Activated CD4-positive, alpha-beta T cell treated with anti-CD3 and anti-CD28 coated beads, Interleukin-2, amount 10 ng/mL, durations not matched to agents 7 days and 5 days (primary cell): ENCODE measurements around the gene ZDHHC1. TPM values are rescaled to one million over a fixed set of nuclear protein-coding genes. Genes with fewer than 3 reads are reported as not detected.

Experiments used
- CTCF ChIA-PET: fragments of 350-600 bp; sonication (Branson Sonifier 250); formaldehyde crosslinking; loops from one replicate; lab custom pipeline; 2021; ENCODE audit warnings: antibody characterized with exemption; lab: Charles Lee
- POLR2A ChIA-PET: fragments of 350-600 bp; sonication (Branson Sonifier 250); formaldehyde crosslinking; loops from one replicate; lab custom pipeline; 2021; ENCODE audit warnings: antibody characterized with exemption; lab: Charles Lee
- DNase-seq: peaks from one replicate; pipeline ENCODE4 v3.0.0-alpha.2; 2020
- H3K27ac Mint-ChIP-seq: one replicate; pipeline ENCODE4 v1.8.0; 2021; ENCODE audit warnings: mild to moderate bottlenecking, moderate library complexity, mixed read lengths
- H3K27me3 Mint-ChIP-seq: one replicate; pipeline ENCODE4 v1.8.0; 2021; ENCODE audit warnings: mixed read lengths
- H3K36me3 Mint-ChIP-seq: one replicate; pipeline ENCODE4 v1.8.0; 2021; ENCODE audit warnings: low read depth, mixed read lengths
- H3K4me1 Mint-ChIP-seq: one replicate; pipeline ENCODE4 v1.8.0; 2021; ENCODE audit warnings: mixed read lengths
- H3K4me3 Mint-ChIP-seq: one replicate; pipeline ENCODE4 v1.8.0; 2021; ENCODE audit warnings: mild to moderate bottlenecking, moderate library complexity, mixed read lengths
- H3K9me3 Mint-ChIP-seq: one replicate; pipeline ENCODE4 v1.8.0; 2021; ENCODE audit warnings: mixed read lengths
- total RNA-seq, 2 experiments: library from RNA; stranded (reverse); gene quantifications; one replicate each; pipeline ENCODE4 v1.2.3, GENCODE V29; 2021

ZDHHC1 gene
- total RNA-seq, 2 experiments from 2014 or later = 0.22 to 0.29 TPM

GRCh38 chr16:67445441-67445912 lies 29.2 kb upstream of the ZDHHC1 start:
- DNase-seq = no peak
- Mint-ChIP-seq H3K4me1 (peaks cover 6% of the 10 kb centered on the region), H3K4me3 (no peak overlapping the region), H3K9me3 (no peaks in the 10 kb centered on the region), H3K36me3 (peaks cover 3% of the 10 kb centered on the region), H3K27me3 (no peaks in the 10 kb centered on the region), H3K27ac (no peak overlapping the region)
- ChIA-PET POLR2A (no interaction called here), CTCF (interaction anchor here (0.6 to 6.1 kb wide), 9 partner anchors 10 to 371 kb away, joined by 3 to 29 read pairs (median 5); partner anchors contain the start of gene ATP6V0D1)

DNA sequence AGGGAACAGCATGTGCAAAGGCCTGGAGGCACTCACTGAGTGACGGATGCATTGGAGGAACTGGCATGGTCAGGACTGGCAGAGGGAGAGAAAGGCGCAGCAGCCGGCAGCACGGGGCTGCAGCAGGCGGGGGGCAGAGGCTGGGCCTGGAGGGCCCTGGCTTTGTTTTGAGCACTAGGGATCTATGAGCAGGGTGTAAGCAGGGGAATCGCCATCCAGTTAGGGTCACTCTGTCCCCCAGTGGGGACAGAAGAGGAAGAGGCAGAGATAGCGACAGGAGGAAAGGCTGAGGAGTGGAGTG lies 28.8 kb upstream of the ZDHHC1 start:
- H3K27ac Mint-ChIP-seq = no peak overlapping the region
- POLR2A ChIA-PET = no interaction called here
- CTCF ChIA-PET = interaction anchor here (0.7 to 6.1 kb wide), 7 partner anchors 10 to 36 kb away, joined by 3 to 29 read pairs (median 4); partner anchors contain the start of gene ATP6V0D1
- peaks cover 6% of the 10 kb centered on the region for H3K4me1 Mint-ChIP-seq
- H3K36me3 Mint-ChIP-seq = peaks cover 3% of the 10 kb centered on the region
- H3K4me3 Mint-ChIP-seq = no peak overlapping the region
- no peak for DNase-seq
- H3K9me3 Mint-ChIP-seq = no peaks in the 10 kb centered on the region
- H3K27me3 Mint-ChIP-seq = no peaks in the 10 kb centered on the region

- no peaks in the 10 kb centered on the region for H3K9me3 Mint-ChIP-seq
- H3K4me3 Mint-ChIP-seq = no peak overlapping the region
- H3K27ac Mint-ChIP-seq = no peak overlapping the region
- no peak for DNase-seq
- H3K4me1 Mint-ChIP-seq = peaks cover 6% of the 10 kb centered on the region
- peaks cover 3% of the 10 kb centered on the region for H3K36me3 Mint-ChIP-seq
- no peaks in the 10 kb centered on the region for H3K27me3 Mint-ChIP-seq
- ChIA-PET POLR2A (no interaction called here), CTCF (interaction anchor here (1.0 to 6.1 kb wide), 6 partner anchors 9 to 36 kb away, joined by 3 to 29 read pairs (median 5); partner anchors contain the start of genes ATP6V0D1 and ZDHHC1)
These were observed 28.2 kb upstream of the ZDHHC1 start for GRCh38 chr16:67444259-67445125.

- H3K27ac Mint-ChIP-seq = peak overlapping the region; percentile 28
- CTCF ChIA-PET = interaction anchor here (0.9 to 6.1 kb wide), 3 partner anchors 13 to 78 kb away, joined by 4 to 29 read pairs (median 6); no protein-coding TSS in a partner anchor
These were observed 27.0 kb upstream of the ZDHHC1 start for GRCh38 chr16:67443265-67443664.

DNA sequence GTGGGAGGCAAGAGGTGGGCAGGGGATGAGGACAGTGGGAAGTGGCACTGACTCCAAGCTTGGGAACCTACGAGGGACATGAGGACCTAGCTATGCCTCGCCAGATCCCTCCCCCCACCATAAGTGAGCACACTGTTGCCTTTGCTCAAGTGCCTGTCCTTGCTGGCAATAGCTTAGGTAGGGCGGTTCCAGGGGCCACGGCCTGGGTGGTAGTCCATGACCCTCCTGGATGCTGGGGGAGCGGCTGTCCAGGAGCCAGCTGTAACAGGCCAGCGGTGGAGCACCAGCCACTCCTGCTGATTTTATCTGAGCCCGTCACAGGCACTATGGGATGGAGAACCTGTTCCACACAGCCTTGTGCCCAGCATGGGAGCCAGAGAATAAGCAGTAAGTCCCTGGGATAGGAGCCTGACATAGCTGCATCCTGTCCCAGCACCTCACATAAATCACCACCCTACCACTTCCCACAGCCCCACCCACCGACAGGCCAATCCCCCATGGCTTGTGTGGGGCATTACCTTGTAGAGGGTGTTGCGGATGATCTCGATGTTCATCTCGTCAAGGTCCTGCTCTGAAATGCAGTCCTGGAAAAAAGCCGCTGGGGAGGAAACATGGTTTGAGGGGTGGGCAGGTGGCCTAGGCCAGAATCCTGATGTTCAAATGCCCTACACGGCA lies 26.4 kb upstream of the ZDHHC1 start:
- no peaks in the 10 kb centered on the region for H3K27me3 Mint-ChIP-seq
- H3K27ac Mint-ChIP-seq = no peak overlapping the region
- CTCF ChIA-PET = interaction anchor here (0.6 to 6.1 kb wide), 5 partner anchors 10 to 78 kb away, joined by 3 to 29 read pairs (median 3); no protein-coding TSS in a partner anchor
- H3K36me3 Mint-ChIP-seq = peaks cover 1% of the 10 kb centered on the region
- H3K9me3 Mint-ChIP-seq = no peaks in the 10 kb centered on the region
- POLR2A ChIA-PET = no interaction called here
- H3K4me1 Mint-ChIP-seq = peaks cover 5% of the 10 kb centered on the region
- no peak for DNase-seq
- no peak overlapping the region for H3K4me3 Mint-ChIP-seq

More at GRCh38 chr16:67443265-67443664, 27.0 kb upstream of the ZDHHC1 start:
- H3K4me1 Mint-ChIP-seq = peaks cover 6% of the 10 kb centered on the region
- no peak for DNase-seq
- no peaks in the 10 kb centered on the region for H3K9me3 Mint-ChIP-seq
- POLR2A ChIA-PET = no interaction called here
- no peak overlapping the region for H3K4me3 Mint-ChIP-seq
- peaks cover 3% of the 10 kb centered on the region for H3K36me3 Mint-ChIP-seq
- no peaks in the 10 kb centered on the region for H3K27me3 Mint-ChIP-seq

DNA sequence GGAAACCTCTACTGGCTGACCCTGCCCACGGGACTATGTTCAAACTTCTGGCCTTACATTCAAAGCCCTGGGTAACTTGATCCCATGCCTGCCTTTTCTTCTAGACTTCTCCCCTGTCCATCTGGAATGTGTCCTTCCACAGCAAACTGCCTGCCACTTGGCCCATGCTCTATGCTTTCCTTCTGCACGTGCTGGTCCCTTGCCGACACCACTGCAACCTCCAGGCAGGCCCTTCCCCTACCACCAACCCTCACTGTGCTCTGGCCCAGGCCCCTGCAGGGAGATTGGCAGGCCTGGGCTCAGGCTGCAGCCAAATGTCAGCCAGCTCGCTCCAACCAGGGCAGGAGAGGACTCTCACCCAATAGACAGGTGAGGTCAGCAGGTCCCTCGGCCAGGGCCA lies 25.6 kb upstream of the ZDHHC1 start:
- Mint-ChIP-seq H3K9me3 (no peaks in the 10 kb centered on the region), H3K27ac (no peak overlapping the region), H3K4me3 (no peak overlapping the region), H3K4me1 (no peaks in the 10 kb centered on the region), H3K27me3 (no peaks in the 10 kb centered on the region), H3K36me3 (no peaks in the 10 kb centered on the region)
- DNase-seq = no peak
- POLR2A ChIA-PET = no interaction called here
- CTCF ChIA-PET = interaction anchor here (1.0 to 6.1 kb wide), 3 partner anchors 11 to 22 kb away, joined by 3 to 29 read pairs (median 3); no protein-coding TSS in a partner anchor

DNA sequence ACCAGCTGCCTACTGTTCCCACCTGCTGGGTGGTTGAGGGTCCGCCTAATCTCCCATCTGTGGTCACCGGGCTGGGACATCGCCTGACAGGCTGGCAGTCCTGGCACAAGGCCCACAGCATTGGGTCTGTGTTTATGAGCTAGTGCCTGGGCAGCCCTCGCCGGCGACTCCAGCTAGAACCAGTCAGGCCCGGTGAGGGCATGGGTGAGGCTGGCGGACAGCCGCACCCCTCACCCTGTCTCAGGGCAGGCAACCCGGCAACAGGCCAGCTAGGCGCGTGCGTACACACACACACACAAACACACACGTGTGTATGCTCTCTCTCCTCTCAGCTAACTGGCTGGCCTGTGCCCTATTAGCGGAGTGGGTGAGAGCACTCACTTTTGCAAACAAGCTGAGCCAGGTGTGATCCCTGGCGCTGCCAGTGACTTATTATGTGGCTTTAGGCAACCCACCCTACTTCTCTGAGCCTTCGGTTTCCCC lies 25.0 kb upstream of the ZDHHC1 start:
- no peaks in the 10 kb centered on the region for H3K27me3 Mint-ChIP-seq
- H3K4me3 Mint-ChIP-seq = no peak overlapping the region
- H3K4me1 Mint-ChIP-seq = no peaks in the 10 kb centered on the region
- DNase-seq = no peak
- no peak overlapping the region for H3K27ac Mint-ChIP-seq
- H3K36me3 Mint-ChIP-seq = no peaks in the 10 kb centered on the region
- ChIA-PET CTCF (interaction anchor here (0.9 to 6.1 kb wide), 3 partner anchors 9 to 23 kb away, joined by 3 to 29 read pairs (median 3); no protein-coding TSS in a partner anchor), POLR2A (no interaction called here)
- H3K9me3 Mint-ChIP-seq = no peaks in the 10 kb centered on the region

- H3K27me3 Mint-ChIP-seq = no peaks in the 10 kb centered on the region
- CTCF ChIA-PET = interaction anchor here (0.6 to 2.7 kb wide), 4 partner anchors 9 to 141 kb away, joined by 4 to 13 read pairs (median 4); no protein-coding TSS in a partner anchor
- no peak overlapping the region for H3K27ac Mint-ChIP-seq
- no peak for DNase-seq
- POLR2A ChIA-PET = no interaction called here
- H3K4me3 Mint-ChIP-seq = no peak overlapping the region
- no peaks in the 10 kb centered on the region for H3K36me3 Mint-ChIP-seq
- H3K9me3 Mint-ChIP-seq = no peaks in the 10 kb centered on the region
- no peaks in the 10 kb centered on the region for H3K4me1 Mint-ChIP-seq
These were observed 22.6 kb upstream of the ZDHHC1 start for GRCh38 chr16:67438824-67439393.

DNA sequence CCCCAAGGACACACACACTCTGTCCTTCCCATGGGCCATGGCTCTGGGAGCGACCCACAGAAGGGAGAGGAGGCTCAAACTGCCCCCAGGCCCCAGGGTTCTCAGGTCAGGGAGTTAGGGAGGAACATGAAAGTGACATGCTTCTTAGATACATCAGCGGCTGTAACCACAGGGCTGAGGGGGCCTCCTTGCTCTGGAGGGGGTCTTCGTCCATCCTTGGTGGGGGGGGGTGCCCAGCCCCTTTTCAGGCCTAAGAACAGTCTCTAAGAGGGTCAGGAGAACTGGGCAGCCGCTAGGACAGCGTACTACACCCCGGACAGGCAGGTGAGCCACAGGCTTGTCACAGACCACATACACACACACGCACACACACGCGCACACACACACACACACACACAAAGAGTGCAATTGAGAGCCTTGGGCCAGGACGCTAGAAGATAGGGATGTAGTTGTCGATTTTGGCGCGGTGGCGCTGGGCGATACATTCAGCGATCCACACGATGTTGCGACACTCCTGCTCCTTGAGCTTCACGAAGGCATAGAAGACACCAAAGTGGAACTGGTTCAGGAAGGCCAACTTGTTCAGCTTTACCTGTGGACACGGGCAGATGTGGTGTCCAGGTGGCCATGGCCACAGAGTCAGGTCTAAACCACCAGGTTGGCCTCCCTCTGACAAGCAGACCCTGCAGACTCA lies 22.0 kb upstream of the ZDHHC1 start:
- no peak for DNase-seq
- Mint-ChIP-seq H3K4me3 (no peak overlapping the region), H3K4me1 (no peaks in the 10 kb centered on the region), H3K27me3 (no peaks in the 10 kb centered on the region), H3K27ac (no peak overlapping the region), H3K36me3 (no peaks in the 10 kb centered on the region), H3K9me3 (no peaks in the 10 kb centered on the region)
- ChIA-PET POLR2A (no interaction called here), CTCF (interaction anchor here (1.1 to 2.7 kb wide), 3 partner anchors 10 to 194 kb away, joined by 3 to 13 read pairs (median 4); no protein-coding TSS in a partner anchor)

- Mint-ChIP-seq H3K27me3 (peaks cover 2% of the 10 kb centered on the region), H3K4me1 (no peaks in the 10 kb centered on the region), H3K36me3 (no peaks in the 10 kb centered on the region), H3K4me3 (no peak overlapping the region), H3K9me3 (no peaks in the 10 kb centered on the region), H3K27ac (peak overlapping the region; percentile 37)
- ChIA-PET POLR2A (no interaction called here), CTCF (interaction anchor here (1.1 kb wide), 1 partner anchor 193 kb away, joined by 3 read pairs; no protein-coding TSS in a partner anchor)
- no peak for DNase-seq
These were observed 21.2 kb upstream of the ZDHHC1 start for GRCh38 chr16:67437513-67437912.

DNA sequence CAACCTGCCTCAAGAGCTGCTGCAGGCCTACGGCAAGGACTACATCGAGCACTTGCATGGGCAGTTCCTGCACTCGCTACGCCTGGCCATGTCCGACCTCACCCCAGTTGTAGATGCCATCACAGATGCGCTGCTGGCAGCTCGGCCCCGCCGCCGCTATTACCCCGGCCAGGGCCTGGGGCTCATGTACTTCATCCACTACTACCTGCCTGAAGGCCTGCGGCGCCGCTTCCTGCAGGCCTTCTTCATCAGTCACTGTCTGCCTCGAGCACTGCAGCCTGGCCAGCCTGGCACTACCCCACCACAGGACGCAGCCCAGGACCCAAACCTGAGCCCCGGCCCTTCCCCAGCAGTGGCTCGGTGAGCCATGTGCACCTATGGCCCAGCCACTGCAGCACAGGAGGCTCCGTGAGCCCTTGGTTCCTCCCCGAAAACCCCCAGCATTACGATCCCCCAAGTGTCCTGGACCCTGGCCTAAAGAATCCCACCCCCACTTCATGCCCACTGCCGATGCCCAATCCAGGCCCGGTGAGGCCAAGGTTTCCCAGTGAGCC lies 20.4 kb upstream of the ZDHHC1 start:
- Mint-ChIP-seq H3K9me3 (no peaks in the 10 kb centered on the region), H3K4me3 (no peak overlapping the region), H3K4me1 (peaks cover under 1% of the 10 kb centered on the region), H3K36me3 (no peaks in the 10 kb centered on the region), H3K27ac (no peak overlapping the region), H3K27me3 (peaks cover 8% of the 10 kb centered on the region)
- CTCF ChIA-PET = interaction anchor here (0.8 to 3.6 kb wide), 3 partner anchors 9 to 84 kb away, joined by 3 to 19 read pairs (median 5); no protein-coding TSS in a partner anchor
- no peak for DNase-seq
- POLR2A ChIA-PET = no interaction called here
